Panc1 (cell line): Measurements from ENCODE around the gene AMHR2. TPM values are rescaled to one million over a fixed set of nuclear protein-coding genes. Genes with fewer than 3 reads are reported as not detected.
"Not testable (repeated sequence)": the region's sequence is repeated elsewhere in the genome, so short reads cannot be mapped to it uniquely, and the experiment has no call there.

Experiments
- ATAC-seq: fragments of 200-7000 bp; cut with Tn5 transposase; 2 replicates; pipeline ENCODE4 v1.9.1; 2020; ENCODE audit warnings: mild to moderate bottlenecking, moderate library complexity
- Bru-seq: library from RNA; stranded (reverse); fragments of 400-500 nt; gene quantifications from one replicate; lab custom pipeline; 2021; lab: Mats Ljungman, UMichigan
- BruChase-seq, 2 experiments: library from RNA; stranded (reverse); fragments of 400-500 nt; gene quantifications; one replicate each; lab custom pipeline; 2021; lab: Mats Ljungman, UMichigan
- BruUV-seq: library from RNA; stranded (reverse); fragments of 400-500 nt; replicated peaks from 2 replicates; lab custom pipeline; 2021; lab: Mats Ljungman, UMichigan
- CTCF ChIA-PET: fragments of 300-600 bp; sonication (Branson Sonifier 250); formaldehyde crosslinking; loops from one replicate; lab custom pipeline; 2022; ENCODE audit warnings: antibody characterized with exemption; lab: Charles Lee
- POLR2A ChIA-PET: fragments of 300-600 bp; sonication (Branson Sonifier 250); formaldehyde crosslinking; loops from one replicate; lab custom pipeline; 2022; ENCODE audit warnings: antibody characterized with exemption; lab: Charles Lee
- DNase-seq: peaks from one replicate; pipeline ENCODE4 v3.0.0-alpha.2; 2010; ENCODE audit warnings: low read depth, low spot score
- H3K27ac ChIP-seq: 2 replicates; pipeline ENCODE4 v1.5.1; 2011; ENCODE audit warnings: mild to moderate bottlenecking, low read length, inconsistent platforms
- H3K27me3 ChIP-seq: fragments of 200-500 bp; sonication (Bioruptor generic); 2 replicates; pipeline ENCODE4 v1.6.0; 2014; ENCODE audit warnings: low read length, inconsistent platforms; ENCODE audit not compliant: control insufficient read depth, insufficient read depth
- H3K36me3 ChIP-seq: fragments of 200-500 bp; sonication (Bioruptor generic); 2 replicates; pipeline ENCODE4 v1.5.1; 2014; ENCODE audit warnings: inconsistent platforms, mild to moderate bottlenecking, low read length, moderate library complexity; ENCODE audit not compliant: control insufficient read depth, insufficient read depth
- H3K4me1 ChIP-seq: 2 replicates; pipeline ENCODE4 v1.5.1; 2011; ENCODE audit warnings: inconsistent platforms, mild to moderate bottlenecking, low read length, moderate library complexity; ENCODE audit not compliant: control insufficient read depth, insufficient read depth
- H3K4me3 ChIP-seq, 2 experiments: 2 replicates each; pipeline ENCODE4 v1.5.1; 2011 to 2012; ENCODE audit warnings: low read depth in 2 of 2, low read length in 2 of 2, mild to moderate bottlenecking in 2 of 2, inconsistent platforms in 1 of 2, moderate library complexity in 1 of 2
- H3K9me3 ChIP-seq: fragments of 200-500 bp; sonication (Bioruptor generic); 2 replicates; pipeline ENCODE4 v1.5.1; 2014; ENCODE audit warnings: low read depth, mild to moderate bottlenecking, inconsistent platforms, low read length, moderate library complexity; ENCODE audit not compliant: control insufficient read depth, insufficient read depth
- POLR2AphosphoS5 ChIP-seq: IDR thresholded peaks from 2 replicates; pipeline ENCODE4 v1.6.1; 2012; ENCODE audit warnings: mild to moderate bottlenecking, low read depth, low read length, moderate library complexity
- SIN3A ChIP-seq: IDR thresholded peaks from 2 replicates; pipeline ENCODE4 v1.6.1; 2012; ENCODE audit warnings: low read depth, mild to moderate bottlenecking, low read length, moderate library complexity, borderline replicate concordance; ENCODE audit not compliant: insufficient read depth
- TCF7L2 ChIP-seq: IDR thresholded peaks from 2 replicates; pipeline ENCODE4 v1.6.1; 2011; ENCODE audit warnings: mild to moderate bottlenecking, low read depth, low read length, inconsistent platforms
- in situ Hi-C: cut with HindIII; loops from 2 replicates; pipeline ENCODE4 v1.10.0; 2016; ENCODE audit warnings: low sequenced_read_pairs, low pct_unique_long_range_greater_than_20kb
- intact Hi-C: fragments of 100-400 bp; cut with micrococcal nuclease; formaldehyde crosslinking; loops from one replicate; pipeline ENCODE4 v1.10.0; 2022; ENCODE audit not compliant: unreplicated experiment
- long read RNA-seq: library from polyadenylated mRNA; unstranded; transcript quantifications from one replicate; pipeline ENCODE4 v2.0.0, GENCODE V29; 2021; ENCODE audit not compliant: unreplicated experiment
- polyA plus RNA-seq: library from polyadenylated mRNA; unstranded; fragments of >200 nt; gene quantifications from one replicate; pipeline ENCODE4 v1.2.1, GENCODE V29; 2012; ENCODE audit warnings: missing spikeins; ENCODE audit not compliant: insufficient read length
- total RNA-seq: library from RNA; stranded (reverse); gene quantifications from one replicate; pipeline ENCODE4 v1.2.1, GENCODE V29; 2021; ENCODE audit not compliant: unreplicated experiment
- TF ChIP-seq, protein P1 (sequence below): fragments of 450-650 bp; IDR thresholded peaks from 2 replicates; pipeline ENCODE4 v1.5.1; 2017; ENCODE audit warnings: mild to moderate bottlenecking
- TF ChIP-seq, protein P2 (sequence below), 2 experiments: IDR thresholded peaks; 2 replicates each; pipeline ENCODE4 v1.6.1; 2011 to 2012; ENCODE audit warnings: low read depth in 2 of 2, control low read depth in 1 of 2, low read length in 1 of 2, mild to moderate bottlenecking in 1 of 2, moderate library complexity in 1 of 2; ENCODE audit not compliant: insufficient read depth in 1 of 2

AMHR2 gene
- total RNA-seq (0.13 TPM), Bru-seq, nascent RNA (percentile 20 among the genes with signal in this experiment), BruChase-seq, experiment 1, labeled RNA remaining after a 2-hour chase (not detected), BruChase-seq, experiment 2, labeled RNA remaining after a 6-hour chase (percentile 10 among the genes with signal in this experiment)
- not detected for polyA plus RNA-seq
- long read RNA-seq = 0 reads

DNA sequence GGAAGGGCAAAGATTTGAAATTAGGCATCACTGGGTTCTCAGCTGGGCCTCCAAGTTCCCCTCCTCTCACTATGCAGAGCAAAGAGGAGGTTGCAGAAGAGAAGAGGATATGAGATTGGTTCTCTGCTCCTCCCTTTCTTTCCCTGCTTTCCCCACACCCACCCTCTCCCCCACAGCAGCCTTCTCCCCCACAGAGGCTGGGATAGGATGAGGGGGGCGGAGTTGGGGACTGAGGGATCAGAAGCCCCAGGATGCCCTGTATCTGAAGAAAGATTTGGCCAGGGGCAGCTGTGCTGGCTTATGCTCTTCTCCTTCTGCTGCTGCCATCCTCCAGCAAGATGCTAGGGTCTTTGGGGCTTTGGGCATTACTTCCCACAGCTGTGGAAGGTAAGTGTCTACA is at the start of gene AMHR2:
Gene AMHR2 (plus strand): TSS at position 259 of the 400 bp plus-strand sequence. CDS start 80 bp downstream, at position 339.
- no peaks in the 10 kb centered on the region for H3K9me3 ChIP-seq
- ATAC-seq (no peak), DNase-seq (no peak)
- peaks cover 16% of the 10 kb centered on the region for H3K4me1 ChIP-seq
- H3K4me3 ChIP-seq = no peak within 1 kb of the TSS
- POLR2A ChIA-PET = no interaction called here
- CTCF ChIA-PET = no interaction called here
- H3K36me3 ChIP-seq = no peaks in the 10 kb centered on the region
- intact Hi-C loops (no loop called here), in situ Hi-C loops (loop anchor here (5.0 kb wide), 1 partner anchor 66 kb away; no protein-coding TSS in a partner anchor)
- TF ChIP-seq, protein P1, sequence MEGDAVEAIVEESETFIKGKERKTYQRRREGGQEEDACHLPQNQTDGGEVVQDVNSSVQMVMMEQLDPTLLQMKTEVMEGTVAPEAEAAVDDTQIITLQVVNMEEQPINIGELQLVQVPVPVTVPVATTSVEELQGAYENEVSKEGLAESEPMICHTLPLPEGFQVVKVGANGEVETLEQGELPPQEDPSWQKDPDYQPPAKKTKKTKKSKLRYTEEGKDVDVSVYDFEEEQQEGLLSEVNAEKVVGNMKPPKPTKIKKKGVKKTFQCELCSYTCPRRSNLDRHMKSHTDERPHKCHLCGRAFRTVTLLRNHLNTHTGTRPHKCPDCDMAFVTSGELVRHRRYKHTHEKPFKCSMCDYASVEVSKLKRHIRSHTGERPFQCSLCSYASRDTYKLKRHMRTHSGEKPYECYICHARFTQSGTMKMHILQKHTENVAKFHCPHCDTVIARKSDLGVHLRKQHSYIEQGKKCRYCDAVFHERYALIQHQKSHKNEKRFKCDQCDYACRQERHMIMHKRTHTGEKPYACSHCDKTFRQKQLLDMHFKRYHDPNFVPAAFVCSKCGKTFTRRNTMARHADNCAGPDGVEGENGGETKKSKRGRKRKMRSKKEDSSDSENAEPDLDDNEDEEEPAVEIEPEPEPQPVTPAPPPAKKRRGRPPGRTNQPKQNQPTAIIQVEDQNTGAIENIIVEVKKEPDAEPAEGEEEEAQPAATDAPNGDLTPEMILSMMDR = no peak
- TF ChIP-seq POLR2AphosphoS5 (no peak), TCF7L2 (no peak), SIN3A (no peak)
- TF ChIP-seq, protein P2, sequence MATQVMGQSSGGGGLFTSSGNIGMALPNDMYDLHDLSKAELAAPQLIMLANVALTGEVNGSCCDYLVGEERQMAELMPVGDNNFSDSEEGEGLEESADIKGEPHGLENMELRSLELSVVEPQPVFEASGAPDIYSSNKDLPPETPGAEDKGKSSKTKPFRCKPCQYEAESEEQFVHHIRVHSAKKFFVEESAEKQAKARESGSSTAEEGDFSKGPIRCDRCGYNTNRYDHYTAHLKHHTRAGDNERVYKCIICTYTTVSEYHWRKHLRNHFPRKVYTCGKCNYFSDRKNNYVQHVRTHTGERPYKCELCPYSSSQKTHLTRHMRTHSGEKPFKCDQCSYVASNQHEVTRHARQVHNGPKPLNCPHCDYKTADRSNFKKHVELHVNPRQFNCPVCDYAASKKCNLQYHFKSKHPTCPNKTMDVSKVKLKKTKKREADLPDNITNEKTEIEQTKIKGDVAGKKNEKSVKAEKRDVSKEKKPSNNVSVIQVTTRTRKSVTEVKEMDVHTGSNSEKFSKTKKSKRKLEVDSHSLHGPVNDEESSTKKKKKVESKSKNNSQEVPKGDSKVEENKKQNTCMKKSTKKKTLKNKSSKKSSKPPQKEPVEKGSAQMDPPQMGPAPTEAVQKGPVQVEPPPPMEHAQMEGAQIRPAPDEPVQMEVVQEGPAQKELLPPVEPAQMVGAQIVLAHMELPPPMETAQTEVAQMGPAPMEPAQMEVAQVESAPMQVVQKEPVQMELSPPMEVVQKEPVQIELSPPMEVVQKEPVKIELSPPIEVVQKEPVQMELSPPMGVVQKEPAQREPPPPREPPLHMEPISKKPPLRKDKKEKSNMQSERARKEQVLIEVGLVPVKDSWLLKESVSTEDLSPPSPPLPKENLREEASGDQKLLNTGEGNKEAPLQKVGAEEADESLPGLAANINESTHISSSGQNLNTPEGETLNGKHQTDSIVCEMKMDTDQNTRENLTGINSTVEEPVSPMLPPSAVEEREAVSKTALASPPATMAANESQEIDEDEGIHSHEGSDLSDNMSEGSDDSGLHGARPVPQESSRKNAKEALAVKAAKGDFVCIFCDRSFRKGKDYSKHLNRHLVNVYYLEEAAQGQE (IDR thresholded peaks at IDR 0.05; ENCODE audit: insufficient read depth in 1 of 2, low read depth in 2 of 2, low read length in 1 of 2) = no peak
- BruUV-seq = no TSS peak
- no peak within 1 kb of the TSS for H3K27ac ChIP-seq
- no peaks in the 10 kb centered on the region for H3K27me3 ChIP-seq

DNA sequence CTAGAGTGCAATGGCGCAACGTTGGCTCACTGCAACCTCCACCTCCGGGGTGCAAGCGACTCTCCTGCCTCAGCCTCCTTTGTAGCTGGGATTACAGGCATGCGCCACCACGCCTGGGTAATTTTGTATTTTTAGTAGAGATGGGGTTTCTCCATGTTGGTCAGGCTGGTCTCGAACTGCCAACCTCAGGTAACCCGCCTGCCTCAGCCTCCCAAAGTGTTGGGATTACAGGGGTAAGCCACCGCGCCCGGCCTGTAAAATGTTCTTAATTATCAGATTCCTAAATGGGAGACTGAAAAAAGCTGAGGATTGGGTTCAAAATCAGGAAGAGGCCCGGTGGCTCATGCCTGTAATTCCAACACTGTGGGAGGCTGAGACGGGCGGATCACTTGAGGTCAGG is 49.4 kb upstream of the AMHR2 start:
- POLR2A ChIA-PET = not testable (repeated sequence)

DNA sequence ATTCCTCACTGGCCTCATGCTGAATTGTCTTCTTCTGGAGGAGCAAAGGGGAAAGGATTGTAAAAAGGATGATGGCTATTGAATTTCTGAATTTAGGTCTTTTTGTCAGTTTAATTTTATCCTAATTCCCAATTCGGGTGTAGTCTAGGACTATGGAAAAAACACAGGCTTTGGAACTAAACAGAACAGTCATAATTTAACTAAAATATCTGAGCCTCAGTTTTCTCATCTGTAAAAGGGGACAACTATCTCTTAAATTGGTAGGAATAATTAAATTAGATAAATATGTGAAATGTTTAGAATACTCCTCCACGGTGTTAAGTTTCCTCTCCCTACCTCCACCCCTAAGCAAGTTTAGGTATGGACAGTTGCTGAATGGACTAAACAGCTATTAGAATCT is 46.9 kb upstream of the AMHR2 start:
- POLR2A ChIA-PET = interaction anchor here (0.6 kb wide), 2 partner anchors 63 to 494 kb away, joined by 3 to 4 read pairs; no protein-coding TSS in a partner anchor
- no peaks in the 10 kb centered on the region for H3K9me3 ChIP-seq
- CTCF ChIA-PET = no interaction called here

More for the DNA sequence above, 49.4 kb upstream of the AMHR2 start:
- Histone ChIP-seq H3K27ac (peak overlapping the region; percentile 89), H3K4me1 (peaks cover 29% of the 10 kb centered on the region)
- CTCF ChIA-PET, DNase-seq, ATAC-seq, H3K27me3 ChIP-seq, intact Hi-C loops, in situ Hi-C loops, H3K36me3 ChIP-seq, H3K9me3 ChIP-seq, H3K4me3 ChIP-seq, BruUV-seq: not testable (repeated sequence)

More for the DNA sequence above, 46.9 kb upstream of the AMHR2 start:
- Histone ChIP-seq H3K27ac (peak overlapping the region; percentile 55; the same call in 1 of the 2 replicates), H3K36me3 (no peaks in the 10 kb centered on the region), H3K4me3 (no peak overlapping the region), H3K27me3 (no peaks in the 10 kb centered on the region), H3K4me1 (peaks cover 31% of the 10 kb centered on the region)
- in situ Hi-C loops (no loop called here), intact Hi-C loops (no loop called here)
- DNase-seq (no peak), ATAC-seq (no peak)
- no peak for TF ChIP-seq TCF7L2
- TF ChIP-seq, protein P2 (IDR thresholded peaks at IDR 0.05; ENCODE audit: insufficient read depth in 1 of 2, low read depth in 2 of 2, low read length in 1 of 2) = no peak
- no peak for TF ChIP-seq SIN3A
- TF ChIP-seq, protein P1 = no peak
- no peak for TF ChIP-seq POLR2AphosphoS5
- BruUV-seq = no TSS peak
